Measurements from ENCODE around the gene AFAP1L2.

Gene AFAP1L2

DNA sequence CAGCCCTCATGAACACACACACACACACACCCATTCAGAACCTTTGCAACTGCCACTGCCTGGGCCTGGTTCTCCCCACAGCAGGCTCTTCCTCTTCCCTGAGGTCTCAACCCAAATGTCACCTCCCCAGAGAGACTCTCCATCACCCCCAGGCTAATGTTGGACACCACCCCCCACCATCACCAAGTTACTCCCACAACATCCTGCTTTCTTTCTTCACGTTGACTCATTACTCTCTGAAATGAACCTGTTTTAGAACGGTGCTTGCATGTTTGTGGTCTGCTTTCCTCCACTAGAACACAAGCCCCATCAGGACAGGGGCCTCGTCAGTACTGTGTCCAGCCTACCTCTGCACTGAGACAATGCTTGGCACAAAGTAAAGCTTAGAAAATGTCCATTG is 16.0 kb downstream of the AFAP1L2 start:
- no peak for DNase-seq (ENCODE audit: low spot score)

GRCh38 chr10:114387784-114388183 is 16.5 kb downstream of the AFAP1L2 start:
- DNase-seq (ENCODE audit: low spot score): no peak

GRCh38 chr10:114386452-114386851 is 17.9 kb downstream of the AFAP1L2 start:
- DNase-seq (ENCODE audit: low spot score): no peak

- no peak for DNase-seq (ENCODE audit: low spot score)
Measured at GRCh38 chr10:114385557-114385956, 18.7 kb downstream of the AFAP1L2 start.

- no peak for DNase-seq (ENCODE audit: low spot score)
Measured at GRCh38 chr10:114384601-114385000, 19.7 kb downstream of the AFAP1L2 start.

DNA sequence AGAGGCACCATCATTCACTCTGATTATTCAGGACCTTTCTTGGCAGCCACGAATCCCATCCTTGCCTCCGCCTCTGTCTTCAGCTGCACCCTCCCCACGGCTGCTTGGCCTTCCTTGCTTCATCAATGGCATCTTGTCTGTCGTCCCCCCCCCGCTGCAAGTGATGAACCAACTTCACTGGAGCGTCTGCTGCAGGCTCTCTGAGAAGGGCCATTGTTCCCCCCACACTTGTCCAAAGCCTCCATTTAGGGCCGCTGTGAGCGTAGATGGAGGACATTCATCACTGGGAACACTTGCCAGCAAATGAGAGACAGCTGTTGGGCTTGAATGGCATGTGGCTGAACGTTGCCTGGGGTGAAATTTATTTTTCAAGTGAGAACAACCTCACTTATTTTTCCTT is 20.1 kb downstream of the AFAP1L2 start:
- DNase-seq (ENCODE audit: low spot score): no peak

GRCh38 chr10:114380797-114381196 is 23.5 kb downstream of the AFAP1L2 start:
- no peak for DNase-seq (ENCODE audit: low spot score)

DNA sequence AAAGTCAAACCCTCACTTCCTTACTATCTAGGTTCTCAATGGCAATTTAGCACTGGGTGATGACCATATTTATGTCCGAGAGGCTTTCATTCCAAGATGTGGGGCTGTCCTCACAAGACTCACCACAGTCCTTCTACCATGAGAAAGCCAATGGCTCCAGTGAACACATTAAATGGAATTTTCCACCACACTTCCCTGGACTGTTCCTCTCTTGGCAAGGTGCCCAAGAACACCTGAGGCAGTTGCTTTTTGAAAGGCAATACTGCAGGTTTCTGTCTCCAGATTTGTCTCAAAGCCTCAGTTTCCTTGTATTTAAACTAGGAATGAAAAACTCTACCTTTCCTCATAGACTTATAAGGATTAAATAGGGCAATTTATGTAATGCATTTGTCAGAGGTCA is 24.2 kb downstream of the AFAP1L2 start:
- no peak for DNase-seq (ENCODE audit: low spot score)

- no peak for DNase-seq (ENCODE audit: low spot score)
Measured at GRCh38 chr10:114379631-114380041, 24.7 kb downstream of the AFAP1L2 start.

- DNase-seq (ENCODE audit: low spot score): no peak
Measured at GRCh38 chr10:114376523-114376922, 27.8 kb downstream of the AFAP1L2 start.

- DNase-seq (ENCODE audit: low spot score): no peak
Measured at GRCh38 chr10:114375047-114375446, 29.3 kb downstream of the AFAP1L2 start.

DNA sequence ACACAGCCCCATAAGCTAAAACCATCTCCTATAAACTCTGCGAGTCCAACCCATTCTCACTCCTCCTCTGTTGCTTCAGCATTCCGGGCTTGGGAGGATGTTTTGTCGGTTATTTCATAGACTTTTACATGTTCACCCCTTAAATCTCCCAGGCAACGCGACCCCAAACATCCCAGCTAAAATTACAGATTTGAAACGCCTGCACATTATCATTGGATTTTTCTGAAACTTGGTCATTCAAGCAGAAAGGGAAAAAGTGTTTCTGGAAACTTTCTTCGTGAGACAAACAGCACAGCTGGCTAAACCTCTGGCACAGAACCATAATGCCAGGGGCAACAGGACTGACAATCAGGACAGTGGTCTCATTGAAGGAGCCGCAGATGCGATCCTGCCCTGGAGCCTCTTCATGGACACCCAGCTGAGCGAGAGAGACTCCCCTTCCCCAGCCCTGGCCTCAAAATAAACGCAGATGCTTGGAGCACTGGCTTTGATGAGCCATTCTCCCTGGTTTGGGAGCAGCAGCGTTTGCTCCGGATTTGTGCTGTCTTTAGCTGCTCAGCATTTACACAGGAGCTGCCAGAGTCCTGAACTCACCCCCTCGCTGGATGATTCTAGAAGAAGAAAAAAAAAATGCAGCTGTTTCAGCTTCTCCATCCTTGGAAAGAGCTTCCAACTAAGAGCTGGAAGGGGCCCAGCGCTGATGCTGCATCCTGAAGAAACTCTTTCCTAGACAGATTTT is 30.1 kb downstream of the AFAP1L2 start:
- no peak for DNase-seq (ENCODE audit: low spot score)

DNA sequence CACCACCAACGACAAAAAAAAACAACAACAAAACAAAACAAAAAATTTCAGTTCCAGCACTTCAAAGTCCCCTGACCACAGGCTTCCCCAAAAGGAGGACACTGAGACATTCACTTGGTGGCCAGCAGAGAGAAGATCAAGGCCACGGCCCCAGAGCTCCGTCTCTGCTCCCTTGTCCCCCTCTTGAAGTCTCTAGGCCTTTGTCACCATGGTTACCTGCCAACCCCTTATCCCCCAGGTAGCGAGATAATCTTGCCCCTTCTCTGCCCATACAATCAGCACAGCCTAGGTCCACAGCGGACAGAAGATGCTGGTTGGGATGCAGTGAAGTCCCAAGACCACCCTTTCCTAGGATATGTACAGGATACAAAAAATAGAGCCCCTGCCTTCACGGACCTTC is 30.7 kb downstream of the AFAP1L2 start:
- no peak for DNase-seq (ENCODE audit: low spot score)

DNA sequence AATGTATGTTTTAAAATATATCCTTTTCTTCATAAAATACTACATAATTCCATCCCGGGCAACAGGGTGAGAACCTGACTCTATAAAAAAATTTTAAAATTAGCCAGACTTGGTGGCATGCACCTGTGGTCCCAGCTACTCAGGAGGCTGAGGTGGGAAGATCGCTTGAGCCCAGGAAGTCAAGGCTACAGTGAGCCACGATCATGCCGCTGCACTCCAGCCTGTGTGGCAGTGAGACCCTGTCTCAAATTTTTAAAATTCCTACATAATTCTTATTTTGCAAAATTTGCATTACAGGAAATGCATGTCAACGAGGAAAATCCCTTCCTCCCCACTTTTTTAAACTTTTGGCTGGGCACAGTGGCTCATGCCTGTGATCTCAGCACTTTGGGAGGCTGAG is 31.3 kb downstream of the AFAP1L2 start:
- no peak for DNase-seq (ENCODE audit: low spot score)

GRCh38 chr10:114372179-114372578 is 32.1 kb downstream of the AFAP1L2 start:
- no peak for DNase-seq (ENCODE audit: low spot score)

DNA sequence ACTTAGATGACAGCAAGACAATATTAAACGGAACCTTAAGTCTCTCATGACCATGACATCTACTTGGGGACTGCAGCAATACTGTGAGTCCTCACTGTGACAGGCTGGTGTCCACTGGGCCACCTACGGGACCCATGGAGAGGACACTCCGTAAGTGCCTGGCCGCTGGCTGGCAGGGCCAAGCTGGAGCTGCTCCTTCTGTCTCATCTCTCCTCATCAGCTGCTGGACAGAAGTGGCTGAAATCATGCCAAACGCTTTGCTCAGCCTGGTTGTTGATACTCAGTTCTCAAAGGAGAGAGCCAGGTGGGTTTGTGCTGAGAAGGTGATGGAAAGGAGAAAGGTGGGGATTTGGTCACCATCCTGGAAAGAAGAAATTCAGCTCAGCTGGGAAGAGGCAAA is 33.3 kb downstream of the AFAP1L2 start:
- no peak for DNase-seq (ENCODE audit: low spot score)

GRCh38 chr10:114370199-114370598 is 34.1 kb downstream of the AFAP1L2 start:
- DNase-seq (ENCODE audit: low spot score): no peak

GRCh38 chr10:114368057-114368391 is 36.3 kb downstream of the AFAP1L2 start:
- no peak for DNase-seq (ENCODE audit: low spot score)

- DNase-seq (ENCODE audit: low spot score): no peak
Measured at GRCh38 chr10:114367351-114368056, 36.8 kb downstream of the AFAP1L2 start.

- DNase-seq (ENCODE audit: low spot score): no peak
Measured at GRCh38 chr10:114364726-114365125, 39.6 kb downstream of the AFAP1L2 start.

- DNase-seq (ENCODE audit: low spot score): no peak
Measured at GRCh38 chr10:114363745-114364454, 40.4 kb downstream of the AFAP1L2 start.

GRCh38 chr10:114362826-114363355 is 41.4 kb downstream of the AFAP1L2 start:
- no peak for DNase-seq (ENCODE audit: low spot score)

- DNase-seq (ENCODE audit: low spot score): no peak
Measured at GRCh38 chr10:114359953-114360345, 44.4 kb downstream of the AFAP1L2 start.
